ENCODE results near the gene ZNF672.
A peak's percentile ranks its signal among the peaks of the same experiment; 100 is the strongest.
"Not testable (repeated sequence)": the region's sequence is repeated elsewhere in the genome, so short reads cannot be mapped to it uniquely, and the experiment has no call there.

The ZNF672 gene

GRCh38 chr1:248853663-248854375, 15.8 kb downstream of the ZNF672 start:
- no peak for DNase-seq (ENCODE audit: low read depth, low spot score)

- no peak for DNase-seq (ENCODE audit: low read depth, low spot score)
Measured at GRCh38 chr1:248855580-248855979, 17.6 kb downstream of the ZNF672 start.

GRCh38 chr1:248856176-248856575, 18.2 kb downstream of the ZNF672 start:
- no peak for DNase-seq (ENCODE audit: low read depth, low spot score)

GRCh38 chr1:248857201-248857600, 19.2 kb downstream of the ZNF672 start:
- no peak for DNase-seq (ENCODE audit: low read depth, low spot score)

- no peak for DNase-seq (ENCODE audit: low read depth, low spot score)
Measured at GRCh38 chr1:248857749-248858095, 19.7 kb downstream of the ZNF672 start.

GRCh38 chr1:248858096-248858890, 20.3 kb downstream of the ZNF672 start:
- no peak for DNase-seq (ENCODE audit: low read depth, low spot score)

GRCh38 chr1:248858891-248859889, 21.2 kb downstream of the ZNF672 start, which contains the start of gene ZNF692:
TSS of gene ZNF692 (minus strand) at chr1:248859085. CDS start at chr1:248858309, 776 bp downstream.
- peak; percentile 75 for DNase-seq (ENCODE audit: low read depth, low spot score)

- no peak for DNase-seq (ENCODE audit: low read depth, low spot score)
Measured at GRCh38 chr1:248860007-248860406, 22.0 kb downstream of the ZNF672 start.

- DNase-seq (ENCODE audit: low read depth, low spot score), result no peak
Measured at GRCh38 chr1:248861616-248862015, 23.6 kb downstream of the ZNF672 start.

- no peak for DNase-seq (ENCODE audit: low read depth, low spot score)
Measured at GRCh38 chr1:248862695-248862997, 24.6 kb downstream of the ZNF672 start.

GRCh38 chr1:248862998-248863881, 25.2 kb downstream of the ZNF672 start:
- DNase-seq (ENCODE audit: low read depth, low spot score), result no peak

- DNase-seq (ENCODE audit: low read depth, low spot score), result no peak
Measured at GRCh38 chr1:248871837-248872401, 33.9 kb downstream of the ZNF672 start.

GRCh38 chr1:248872752-248873408, 34.9 kb downstream of the ZNF672 start:
- DNase-seq (ENCODE audit: low read depth, low spot score), result peak; percentile 54

- DNase-seq (ENCODE audit: low read depth, low spot score), result peak; percentile 97
Measured at GRCh38 chr1:248873409-248873992, 35.5 kb downstream of the ZNF672 start.

- DNase-seq (ENCODE audit: low read depth, low spot score), result peak; percentile 86
Measured at GRCh38 chr1:248873993-248874533, 36.0 kb downstream of the ZNF672 start.

- no peak for DNase-seq (ENCODE audit: low read depth, low spot score)
Measured at GRCh38 chr1:248881261-248881660, 43.2 kb downstream of the ZNF672 start.

- DNase-seq (ENCODE audit: low read depth, low spot score), result not testable (repeated sequence)
Measured at GRCh38 chr1:248882427-248882826, 44.4 kb downstream of the ZNF672 start.

GRCh38 chr1:248884632-248885295, 46.7 kb downstream of the ZNF672 start:
- no peak for DNase-seq (ENCODE audit: low read depth, low spot score)

GRCh38 chr1:248885646-248886045, 47.6 kb downstream of the ZNF672 start:
- DNase-seq (ENCODE audit: low read depth, low spot score), result no peak

Measured in brain pericyte (primary cell).